Thyroid gland (tissue), 4 donors: ENCODE data around the gene PTCD3. TPM values are rescaled to one million over a fixed set of nuclear protein-coding genes. Genes with fewer than 3 reads are reported as not detected.

Source experiments
- DNase-seq, 2 donors: peaks; one replicate each; pipeline ENCODE4 v3.0.0-alpha.2; 2019
- H3K27ac ChIP-seq, 3 donors: fragments of 200-600 bp; sonication (generic); 1 replicate in 2 of 3; 2 replicates in 1 of 3; pipeline ENCODE4 v1.5.1; 2016 to 2019; ENCODE audit warnings: mild to moderate bottlenecking in 1 of 3, moderate library complexity in 1 of 3
- H3K27me3 ChIP-seq: fragments of 200-600 bp; sonication (generic); one replicate; pipeline ENCODE4 v1.5.1; 2019
- H3K36me3 ChIP-seq, 2 donors: fragments of 200-600 bp; sonication (generic); one replicate each; pipeline ENCODE4 v1.5.1; 2016 to 2019
- H3K4me1 ChIP-seq, 2 donors: fragments of 200-600 bp; sonication (generic); one replicate each; pipeline ENCODE4 v1.5.1; 2017 to 2019
- H3K4me3 ChIP-seq, 3 donors: fragments of 200-600 bp; sonication (generic); replicated peaks in 1 of 3; 1 replicate in 2 of 3; 2 replicates in 1 of 3; pipeline ENCODE4 v1.5.1; 2016; ENCODE audit warnings: mild to moderate bottlenecking in 1 of 3
- H3K9me3 ChIP-seq: fragments of 200-600 bp; sonication (generic); one replicate; pipeline ENCODE4 v1.5.1; 2017
- CTCF ChIP-seq, 6 experiments: fragments of 200-600 bp in 3 of 6; fragments of 450-650 bp in 3 of 6; sonication (generic) in 3 of 6; IDR thresholded peaks; one replicate each; pipeline ENCODE4 v1.5.1; 2016 to 2019; ENCODE audit warnings: antibody characterized with exemption in 6 of 6, mild to moderate bottlenecking in 2 of 6, inconsistent platforms in 1 of 6, moderate library complexity in 1 of 6
- POLR2A ChIP-seq, 2 donors: fragments of 450-650 bp; IDR thresholded peaks; one replicate each; pipeline ENCODE4 v1.6.1; 2017; ENCODE audit warnings: antibody characterized with exemption in 2 of 2, mild to moderate bottlenecking in 2 of 2, moderate library complexity in 1 of 2
- whole genome bisulfite sequencing, 2 donors: methylation state at CpG; one replicate each; pipeline ENCODE4 v1.1.5; 2017; 5-methylcytosine and 5-hydroxymethylcytosine counted together
- intact Hi-C: fragments of 100-400 bp; cut with DNase I; formaldehyde crosslinking; loops from one replicate; pipeline ENCODE4 v1.15.1; 2023
- total RNA-seq, 4 donors: library from RNA; depleted of rRNA; stranded (reverse); fragments of >200 nt; gene quantifications; one replicate each; pipeline ENCODE4 v1.2.3, GENCODE V29; 2016

The PTCD3 gene
- total RNA-seq, 4 donors from 2014 or later: 91.4 to 522 (median 160) TPM

GRCh38 chr2:86107031-86107430 lies 996 bp downstream of the PTCD3 start:
- Histone ChIP-seq H3K9me3 (no peaks in the 10 kb centered on the region), H3K27me3 (no peaks in the 10 kb centered on the region), H3K36me3 (peaks cover 8 to 19% of the 10 kb centered on the region in 2 donors), H3K4me1 (peaks cover 16 to 26% of the 10 kb centered on the region in 2 donors), H3K4me3 (peak overlapping the region; percentile 60 to 91 (median 85)), H3K27ac (no peak overlapping the region)
- intact Hi-C loops: no loop called here
- TF ChIP-seq CTCF (IDR thresholded peaks at IDR 0.05) (no peak), POLR2A (IDR thresholded peaks at IDR 0.05) (no peak)
- 21 to 23% methylated on average over 5 of the region's 5 CpGs for WGBS, 2 donors
- no peak for DNase-seq

GRCh38 chr2:86118130-86118529 lies 12.1 kb downstream of the PTCD3 start:
- DNase-seq: no peak
- Histone ChIP-seq H3K4me3 (no peak overlapping the region), H3K27ac (no peak overlapping the region), H3K36me3 (peaks cover 61 to 75% of the 10 kb centered on the region in 2 donors), H3K9me3 (no peaks in the 10 kb centered on the region), H3K27me3 (no peaks in the 10 kb centered on the region), H3K4me1 (no peaks in the 10 kb centered on the region)
- 94 to 96% methylated on average over 2 of the region's 2 CpGs for WGBS, 2 donors
- TF ChIP-seq CTCF (IDR thresholded peaks at IDR 0.05) (no peak), POLR2A (IDR thresholded peaks at IDR 0.05) (no peak)
- intact Hi-C loops: no loop called here

GRCh38 chr2:86123328-86123925 lies 17.4 kb downstream of the PTCD3 start:
- WGBS, 2 donors: 94 to 97% methylated on average over 5 of the region's 5 CpGs
- Histone ChIP-seq H3K4me3 (no peak overlapping the region), H3K4me1 (no peaks in the 10 kb centered on the region), H3K9me3 (no peaks in the 10 kb centered on the region), H3K27me3 (no peaks in the 10 kb centered on the region), H3K36me3 (peaks cover 81 to 97% of the 10 kb centered on the region in 2 donors), H3K27ac (no peak overlapping the region)
- no peak for DNase-seq
- intact Hi-C loops: no loop called here
- no peak for TF ChIP-seq CTCF (IDR thresholded peaks at IDR 0.05)
- TF ChIP-seq POLR2A (IDR thresholded peaks at IDR 0.05): no peak

- Histone ChIP-seq H3K27me3 (no peaks in the 10 kb centered on the region), H3K9me3 (no peaks in the 10 kb centered on the region), H3K4me1 (no peaks in the 10 kb centered on the region), H3K27ac (no peak overlapping the region), H3K36me3 (peaks cover 80 to 98% of the 10 kb centered on the region in 2 donors), H3K4me3 (no peak overlapping the region)
- no peak for DNase-seq
- WGBS, 2 donors: 87 to 88% methylated on average over 5 of the region's 5 CpGs
- no peak for TF ChIP-seq CTCF (IDR thresholded peaks at IDR 0.05)
- TF ChIP-seq POLR2A (IDR thresholded peaks at IDR 0.05): no peak
- intact Hi-C loops: no loop called here
Observed at GRCh38 chr2:86124683-86125082, 18.6 kb downstream of the PTCD3 start.

- H3K36me3 ChIP-seq: peaks cover 74 to 96% of the 10 kb centered on the region in 2 donors
Observed at GRCh38 chr2:86134709-86135108, 28.7 kb downstream of the PTCD3 start.

More at GRCh38 chr2:86134709-86135108, 28.7 kb downstream of the PTCD3 start:
- intact Hi-C loops: no loop called here
- Histone ChIP-seq H3K27me3 (no peaks in the 10 kb centered on the region), H3K4me3 (no peak overlapping the region), H3K4me1 (no peaks in the 10 kb centered on the region), H3K27ac (no peak overlapping the region), H3K9me3 (no peaks in the 10 kb centered on the region)
- no peak for TF ChIP-seq CTCF (IDR thresholded peaks at IDR 0.05)
- no peak for TF ChIP-seq POLR2A (IDR thresholded peaks at IDR 0.05)
- DNase-seq: no peak
- WGBS, 2 donors: 94 to 97% methylated on average over 4 of the region's 4 CpGs
